CD4-positive, alpha-beta T cell treated with Interferon gamma for 1 hour (primary cell): ENCODE measurements around the gene UVRAG.

Experiments
- DNase-seq: peaks from one replicate; pipeline ENCODE4 v3.0.0-alpha.2; 2020

UVRAG gene

GRCh38 chr11:76083563-76084451 lies 268.8 kb downstream of the UVRAG start:
- DNase-seq, result no peak

GRCh38 chr11:76085270-76085669 lies 270.3 kb downstream of the UVRAG start:
- DNase-seq, result no peak

GRCh38 chr11:76086743-76087635 lies 272.0 kb downstream of the UVRAG start:
- no peak for DNase-seq

GRCh38 chr11:76087749-76088148 lies 272.7 kb downstream of the UVRAG start:
- no peak for DNase-seq

- no peak for DNase-seq
Observed at GRCh38 chr11:76088511-76088910, 273.5 kb downstream of the UVRAG start.

- DNase-seq, result no peak
Observed at GRCh38 chr11:76090174-76090573, 275.2 kb downstream of the UVRAG start.

GRCh38 chr11:76090821-76091220 lies 275.8 kb downstream of the UVRAG start:
- DNase-seq, result no peak

GRCh38 chr11:76094740-76095139 lies 279.7 kb downstream of the UVRAG start:
- no peak for DNase-seq

- no peak for DNase-seq
Observed at GRCh38 chr11:76095891-76096290, 280.9 kb downstream of the UVRAG start.

GRCh38 chr11:76096552-76096951 lies 281.5 kb downstream of the UVRAG start:
- no peak for DNase-seq

GRCh38 chr11:76102802-76103201 lies 287.8 kb downstream of the UVRAG start:
- DNase-seq, result no peak

GRCh38 chr11:76103460-76103859 lies 288.4 kb downstream of the UVRAG start:
- DNase-seq, result no peak

- DNase-seq, result no peak
Observed at GRCh38 chr11:76104285-76104684, 289.3 kb downstream of the UVRAG start.

GRCh38 chr11:76105637-76106036 lies 290.6 kb downstream of the UVRAG start:
- DNase-seq, result no peak

- DNase-seq, result no peak
Observed at GRCh38 chr11:76107971-76108370, 293.0 kb downstream of the UVRAG start.

- no peak for DNase-seq
Observed at GRCh38 chr11:76114238-76114637, 299.2 kb downstream of the UVRAG start.

- DNase-seq, result no peak
Observed at GRCh38 chr11:76115555-76115954, 300.5 kb downstream of the UVRAG start.

- DNase-seq, result no peak
Observed at GRCh38 chr11:76119032-76119431, 304.0 kb downstream of the UVRAG start.

GRCh38 chr11:76119779-76120178 lies 304.8 kb downstream of the UVRAG start:
- no peak for DNase-seq

- no peak for DNase-seq
Observed at GRCh38 chr11:76120513-76121101, 305.6 kb downstream of the UVRAG start.

- DNase-seq, result no peak
Observed at GRCh38 chr11:76123248-76123647, 308.2 kb downstream of the UVRAG start.

GRCh38 chr11:76124905-76125770 lies 310.1 kb downstream of the UVRAG start:
- DNase-seq, result no peak
